ENCODE measurements around the gene GRP.

DNA sequence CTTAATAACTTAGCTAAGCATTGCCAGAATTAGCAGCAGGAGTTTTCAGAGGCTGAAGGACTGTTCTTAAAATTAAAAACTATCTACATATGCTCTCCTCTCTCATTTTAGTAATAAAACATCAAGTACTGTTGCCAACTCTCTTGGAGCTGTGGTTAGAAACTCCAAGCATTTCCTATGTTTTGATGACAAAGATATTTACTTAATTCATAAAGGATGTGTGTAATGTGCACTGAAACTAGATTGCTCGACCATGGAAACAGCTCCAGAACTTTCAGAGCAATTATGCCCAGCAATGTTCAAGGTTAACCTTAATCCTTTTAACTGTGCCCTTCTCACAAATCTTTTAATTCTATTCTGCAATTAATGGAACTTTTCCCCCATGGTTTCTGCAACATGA is 8.4 kb downstream of the GRP start:
- no peak for TF ChIP-seq POLR2AphosphoS5 (IDR thresholded peaks at IDR 0.05)
- TF ChIP-seq POLR2A (IDR thresholded peaks at IDR 0.05): no peak

Data from gastroesophageal sphincter (tissue), 2 donors.